Activated CD8-positive, alpha-beta memory T cell treated with anti-CD3 and anti-CD28 coated beads, Interleukin-2, amount 50 U/mL, for 48 hours (primary cell): ENCODE measurements around the gene CNIH3.
A peak's percentile ranks its signal among the peaks of the same experiment; 100 is the strongest.
"Not testable (repeated sequence)": the region's sequence is repeated elsewhere in the genome, so short reads cannot be mapped to it uniquely, and the experiment has no call there.

Source experiments
- DNase-seq: peaks from one replicate; pipeline ENCODE4 v3.0.0-alpha.2; 2020

CNIH3 gene

DNA sequence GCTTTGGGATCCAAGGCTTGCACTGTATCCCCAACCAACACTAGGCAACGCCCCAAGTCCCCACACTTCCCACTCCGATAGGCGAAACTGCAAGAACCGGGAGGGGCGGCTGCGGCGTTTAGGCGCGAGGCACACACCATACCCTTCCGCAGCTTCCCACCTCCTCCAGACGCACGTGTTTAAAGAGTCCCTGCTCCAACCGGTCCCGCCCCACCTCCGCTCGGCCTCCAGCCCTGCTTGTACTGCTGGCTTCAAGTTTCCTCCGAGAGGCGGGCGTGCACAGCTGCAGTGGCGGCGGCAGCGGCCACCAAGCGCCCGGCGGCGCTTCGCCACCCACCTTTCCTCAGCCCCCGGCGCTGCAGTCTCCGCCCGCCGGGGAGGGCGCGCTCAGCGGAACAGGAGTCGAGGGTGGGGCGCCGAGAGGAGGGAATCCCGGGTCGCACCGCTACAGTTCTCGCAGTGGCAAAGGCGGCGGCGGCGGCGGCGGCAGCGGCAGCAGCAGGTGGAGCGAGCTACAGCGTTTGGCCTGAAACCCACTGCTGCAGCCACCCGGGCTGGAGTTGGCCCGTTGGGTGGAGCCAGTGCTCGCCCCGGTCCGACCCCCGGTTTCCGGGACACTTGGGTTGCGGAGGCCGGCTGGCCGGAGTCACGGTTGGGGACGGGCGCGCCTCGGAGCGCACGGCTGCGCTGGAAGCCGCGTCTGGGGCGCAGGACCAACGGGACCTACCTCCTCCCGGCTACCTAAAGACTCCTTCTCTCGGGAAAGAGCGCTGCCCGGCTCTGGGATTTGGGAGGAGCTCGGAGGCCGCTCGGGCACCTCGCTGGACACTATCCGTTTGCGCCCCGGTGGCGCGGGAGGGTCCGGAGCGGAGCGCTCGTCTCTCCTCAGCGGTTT lies at the start of gene CNIH3:
TSS of gene CNIH3 (plus strand) at position 457 of the 895 bp plus-strand sequence. CDS start 858 bp downstream, outside the sequence.
- peak; percentile 70 for DNase-seq

DNA sequence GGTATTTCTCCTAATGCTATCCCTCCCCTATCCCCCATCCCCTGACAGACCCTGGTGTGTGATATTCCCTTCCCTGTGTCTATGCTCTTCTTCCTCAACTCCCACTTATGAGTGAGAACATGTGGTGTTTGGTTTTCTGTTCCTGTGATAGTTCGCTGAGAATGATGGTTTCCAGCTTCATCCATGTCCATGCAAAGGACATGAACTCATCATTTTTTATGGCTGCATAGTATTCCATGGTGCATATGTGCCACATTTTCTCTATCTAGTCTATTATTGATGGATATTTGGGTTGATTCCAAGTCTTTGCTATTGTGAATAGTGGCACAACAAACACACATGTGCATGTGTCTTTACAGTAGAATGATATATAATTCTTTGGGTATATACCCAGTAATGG lies 49.6 kb upstream of the CNIH3 start:
- not testable (repeated sequence) for DNase-seq

DNA sequence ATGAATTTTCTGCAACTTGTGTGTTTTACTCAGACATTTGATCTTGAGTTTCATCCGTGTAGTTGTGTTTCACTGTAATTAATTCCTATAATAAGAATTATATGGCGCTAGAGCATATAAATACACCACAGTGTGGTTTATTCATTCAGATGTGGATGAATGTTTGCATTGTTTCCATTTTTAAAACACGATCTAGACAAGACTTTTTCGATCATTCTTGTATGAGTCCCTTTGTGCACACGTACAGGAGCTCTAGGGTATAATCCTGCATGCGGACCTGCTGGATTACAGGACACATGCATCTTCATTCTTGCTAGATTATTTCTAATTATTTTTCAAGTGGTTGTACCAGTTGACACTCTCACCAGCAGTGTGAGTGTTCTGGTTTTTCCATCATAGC lies 46.8 kb upstream of the CNIH3 start:
- no peak for DNase-seq

DNA sequence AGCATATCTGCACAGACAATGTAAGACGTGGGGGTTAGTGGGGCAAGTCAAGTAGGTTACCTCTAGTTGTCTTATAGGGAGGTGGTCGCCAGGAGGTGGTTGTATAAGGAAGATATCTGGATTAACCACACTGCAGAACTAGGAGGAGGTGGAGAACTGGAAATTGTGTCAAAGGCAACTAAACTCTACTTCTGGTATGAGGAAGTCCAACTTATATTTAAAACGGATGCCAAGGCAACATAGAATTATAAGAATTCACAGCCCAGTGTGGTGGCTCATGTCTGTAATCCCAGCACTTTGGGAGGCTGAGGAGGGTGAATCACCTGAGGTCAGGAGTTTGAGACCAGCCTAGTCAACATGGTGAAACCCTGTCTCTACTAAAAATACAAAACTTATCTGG lies 44.1 kb upstream of the CNIH3 start:
- DNase-seq, result not testable (repeated sequence)

DNA sequence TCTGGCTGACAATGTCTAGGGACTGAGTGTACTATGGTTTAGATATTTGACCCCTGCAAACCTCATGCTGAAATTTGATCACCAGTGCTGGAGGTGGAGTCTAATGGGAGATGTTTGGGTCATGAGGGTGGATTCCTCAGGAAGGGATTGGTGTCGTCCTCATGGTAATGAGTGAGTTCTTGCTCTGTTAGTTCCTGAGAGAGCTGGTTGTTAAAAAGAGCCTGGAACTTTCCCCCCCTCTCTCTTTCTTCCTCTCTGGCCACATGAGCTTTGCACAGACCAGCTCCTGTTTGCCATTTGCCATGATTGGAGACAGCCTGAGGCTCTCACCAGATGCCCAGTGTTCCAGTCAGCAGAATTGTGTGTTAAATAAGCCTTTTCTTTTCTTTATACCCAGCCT lies 36.6 kb upstream of the CNIH3 start:
- DNase-seq, result no peak

DNA sequence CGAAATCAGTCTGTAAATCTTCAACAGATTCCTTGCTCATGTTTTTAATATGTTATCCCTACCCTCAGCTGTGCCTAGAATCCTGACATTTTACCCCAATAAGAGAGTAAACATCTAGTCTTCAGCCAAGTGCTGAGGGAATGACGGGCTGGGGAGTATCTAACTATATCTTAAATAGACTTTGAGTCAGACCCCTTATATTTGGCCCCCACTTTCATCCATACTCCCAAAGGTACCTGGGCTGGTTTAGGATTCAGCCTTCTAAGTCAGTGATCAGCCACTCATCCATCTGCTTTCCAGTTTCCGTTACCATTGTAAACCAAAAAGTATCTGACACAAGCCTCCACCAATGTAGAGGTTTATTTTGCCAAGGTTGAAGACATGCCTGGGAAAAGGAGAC lies 36.1 kb upstream of the CNIH3 start:
- DNase-seq, result no peak

DNA sequence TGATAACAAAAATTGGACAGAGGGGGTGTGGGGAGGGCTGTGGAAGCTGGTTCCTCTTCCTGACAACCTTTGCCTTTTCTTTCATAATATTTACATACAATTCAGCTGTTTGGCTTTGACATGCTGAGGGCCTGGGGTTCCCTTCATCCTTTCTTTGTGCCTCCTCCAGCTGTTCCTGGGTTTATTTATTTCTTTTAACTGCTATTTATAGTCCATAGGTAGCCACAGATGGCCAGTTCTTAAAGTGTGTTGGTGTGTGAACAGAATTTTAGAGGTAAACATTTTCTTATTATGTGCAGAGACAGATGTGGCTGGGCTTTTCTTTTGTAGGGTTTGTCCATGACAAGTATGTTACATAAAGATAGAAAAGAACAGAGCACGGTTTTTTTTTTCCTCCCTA lies 34.1 kb upstream of the CNIH3 start:
- no peak for DNase-seq

DNA sequence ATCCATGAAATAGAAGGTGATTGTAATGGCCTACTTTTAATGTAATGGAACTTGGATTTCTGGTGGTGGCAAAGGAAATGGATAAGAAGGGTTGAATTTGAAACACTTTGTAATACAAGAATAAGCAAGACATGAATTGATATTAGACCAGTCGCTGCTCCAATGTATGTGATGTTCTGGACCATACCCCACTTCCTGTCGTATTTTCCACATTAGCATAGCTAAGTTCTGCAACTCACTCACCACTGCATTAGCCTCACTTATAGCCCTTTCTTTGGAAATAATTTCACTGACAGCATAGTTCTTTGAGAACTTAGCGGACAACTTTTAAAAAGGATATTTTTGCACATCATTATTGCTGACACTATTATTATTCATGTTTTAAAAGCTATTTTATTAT lies 32.3 kb upstream of the CNIH3 start:
- DNase-seq, result no peak

DNA sequence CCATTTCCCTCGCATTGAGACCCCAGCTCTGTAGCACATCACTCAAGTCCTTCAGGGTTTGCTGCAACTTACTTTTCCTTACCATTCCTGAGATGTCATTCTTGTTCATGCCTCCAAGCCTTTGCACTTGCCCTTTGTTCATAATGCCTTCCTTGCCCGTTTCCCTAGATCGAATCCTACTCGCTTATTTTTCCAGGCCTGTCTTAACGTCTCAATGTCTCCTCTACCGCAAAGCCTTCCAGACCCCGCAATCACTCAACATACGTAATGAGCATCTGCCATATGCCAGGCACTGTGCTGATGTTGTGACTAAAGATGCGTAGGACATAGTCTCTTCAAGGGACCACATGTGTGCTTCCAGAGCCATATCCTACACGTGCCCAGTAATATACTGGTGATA lies 31.1 kb upstream of the CNIH3 start:
- DNase-seq, result no peak

DNA sequence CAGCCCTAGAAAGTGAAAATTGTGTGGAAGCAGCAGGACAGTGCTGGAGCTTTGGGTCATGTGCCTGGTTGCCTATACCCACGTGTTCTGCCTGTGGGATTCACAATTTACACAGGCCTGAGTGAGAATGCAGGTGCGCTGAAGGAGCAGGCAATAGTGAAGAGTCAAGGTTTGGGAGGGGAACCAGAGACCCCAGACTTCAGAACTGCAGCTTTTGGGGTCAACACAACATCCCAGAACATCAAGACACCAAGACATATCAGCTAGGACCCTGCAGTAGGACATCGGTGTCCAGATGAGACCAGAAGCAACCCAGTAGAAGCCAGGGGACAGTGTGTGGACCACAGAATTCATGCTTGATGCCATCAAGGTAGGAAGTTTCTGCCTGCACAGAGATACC lies 29.1 kb upstream of the CNIH3 start:
- no peak for DNase-seq

DNA sequence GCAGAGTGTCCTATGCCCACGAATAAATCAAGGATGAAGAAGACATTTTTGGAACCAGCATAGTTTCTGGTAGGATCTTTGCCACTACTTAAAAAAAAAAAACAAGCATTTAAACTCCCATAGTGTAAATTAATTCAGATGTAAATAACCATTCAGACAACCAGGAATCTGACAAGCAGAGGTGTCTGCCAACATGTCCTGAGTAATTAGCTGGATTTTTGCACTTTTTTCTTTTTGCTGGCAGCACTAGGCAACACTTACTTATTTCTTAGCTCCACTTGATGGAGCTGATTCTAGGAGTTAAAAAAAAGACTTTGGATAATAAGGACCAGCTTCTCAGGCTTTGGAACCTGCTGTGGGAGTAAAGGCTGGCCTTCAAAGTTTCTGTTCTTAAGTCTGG lies 27.6 kb upstream of the CNIH3 start:
- no peak for DNase-seq

DNA sequence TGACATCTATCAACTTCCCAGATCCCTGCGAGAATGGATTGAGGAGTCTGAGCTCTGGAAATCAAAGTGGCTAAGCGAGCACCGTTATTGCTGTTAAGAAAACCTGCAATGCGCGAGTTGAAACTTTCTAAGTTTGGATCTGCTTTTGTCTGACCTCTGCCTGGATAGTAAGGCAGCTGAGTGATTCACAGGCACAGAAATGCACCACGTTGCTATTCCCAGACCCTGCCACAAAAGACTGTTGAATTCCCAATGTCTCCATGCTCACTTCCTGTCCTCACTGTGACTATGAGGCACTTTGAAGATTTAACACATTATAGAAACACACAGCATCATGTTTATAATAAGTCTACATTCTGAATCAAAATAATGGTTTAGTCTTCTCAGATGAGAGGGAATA lies 27.1 kb upstream of the CNIH3 start:
- no peak for DNase-seq

DNA sequence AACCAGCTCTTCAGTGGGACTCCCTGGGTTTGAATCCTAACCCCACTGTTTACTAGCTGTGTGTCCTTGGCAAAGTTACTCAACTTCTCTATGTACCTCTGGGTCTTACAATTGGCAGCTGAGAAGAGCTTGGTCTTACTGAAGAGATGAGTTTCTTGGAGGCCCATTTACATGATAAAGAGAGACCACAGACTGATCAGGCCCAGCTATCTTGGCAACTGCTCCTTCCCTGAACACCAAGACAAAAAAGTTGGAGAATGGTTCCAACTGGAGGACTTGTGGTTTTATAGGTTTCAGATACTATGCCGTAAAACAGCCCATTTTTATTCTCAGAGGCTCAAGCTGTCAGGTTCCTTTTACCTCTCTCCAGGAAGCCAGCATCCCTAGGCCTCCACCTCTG lies 24.8 kb upstream of the CNIH3 start:
- no peak for DNase-seq

DNA sequence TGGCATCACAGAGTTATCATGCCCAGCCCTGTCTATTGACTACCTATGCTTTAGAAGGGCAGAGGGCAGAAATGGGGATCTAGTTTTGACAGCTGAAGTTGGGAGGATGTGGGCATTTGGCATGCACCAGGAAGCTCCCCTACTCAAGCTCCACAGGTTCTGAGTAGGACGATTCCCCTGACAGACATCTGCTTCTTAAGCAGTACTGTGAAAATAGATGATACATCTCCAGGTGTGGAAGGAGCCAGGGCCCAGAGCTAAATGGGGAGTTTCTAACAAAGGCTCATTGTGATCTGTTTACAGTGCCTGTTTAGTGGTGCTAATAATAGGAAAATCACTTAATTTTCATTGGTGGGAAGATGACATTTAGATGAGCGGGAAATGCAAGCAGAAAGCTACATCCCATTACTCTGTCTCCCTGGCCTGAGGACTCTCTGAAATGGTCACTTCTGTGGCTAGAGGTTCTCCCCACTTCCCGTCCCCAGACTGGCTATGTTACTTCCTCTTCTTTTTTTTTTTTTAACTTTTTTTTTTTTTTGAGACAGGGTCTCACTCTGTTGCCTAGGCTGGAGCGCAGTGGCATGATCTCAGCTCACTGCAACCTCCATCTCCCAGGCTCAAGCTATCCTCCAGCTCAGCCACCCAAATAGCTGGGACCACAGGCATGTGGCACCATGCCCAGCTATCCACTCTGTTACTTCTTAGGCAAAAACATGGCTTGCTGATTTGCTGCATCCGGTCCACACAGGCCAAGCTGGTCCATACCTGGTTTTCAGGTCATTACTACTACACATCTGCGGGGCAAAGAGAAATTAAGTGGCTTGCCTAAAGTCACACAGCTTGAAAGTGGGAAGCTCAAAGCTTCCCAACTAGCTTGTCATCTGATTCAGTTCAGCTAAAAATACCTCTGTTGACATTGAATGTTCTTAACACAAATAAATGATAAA lies 23.2 kb upstream of the CNIH3 start:
- no peak for DNase-seq

DNA sequence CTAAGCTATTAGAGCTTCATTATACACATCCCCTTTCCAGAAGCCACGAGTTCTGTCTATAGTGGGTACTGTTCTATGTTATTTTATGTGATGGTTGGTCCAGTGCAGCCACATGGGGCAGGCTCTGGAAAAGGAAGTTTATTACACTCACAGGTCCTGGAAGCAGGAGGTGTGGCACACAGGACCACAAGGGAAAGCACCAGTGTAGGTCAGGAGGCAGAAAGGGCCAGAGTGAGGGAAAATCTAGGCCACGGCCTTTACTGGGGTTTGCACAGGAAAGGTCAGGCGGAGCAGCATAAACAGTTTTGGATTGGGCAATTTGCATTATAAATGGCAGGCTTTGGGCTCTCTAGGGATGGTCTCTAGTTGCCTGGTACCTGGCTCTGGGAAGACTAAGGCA lies 21.8 kb upstream of the CNIH3 start:
- DNase-seq, result no peak

DNA sequence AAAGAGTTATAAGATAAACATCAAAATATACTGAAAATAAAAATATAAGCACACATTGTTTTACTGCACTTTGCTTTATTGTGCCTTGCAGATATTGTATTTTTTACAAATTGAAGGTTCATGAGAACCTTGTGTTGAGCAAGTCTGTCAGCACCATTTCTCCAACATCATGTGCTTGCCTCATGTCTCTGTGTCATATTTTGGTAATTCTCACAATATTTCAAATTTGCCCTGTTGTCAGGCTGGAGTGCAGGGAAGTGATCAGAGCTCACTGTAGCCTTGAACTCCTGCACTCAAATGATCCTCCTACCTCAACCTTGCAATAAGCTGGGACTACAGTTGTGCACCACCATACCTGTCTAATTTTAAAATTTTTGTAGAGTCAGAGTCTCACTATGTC lies 21.3 kb upstream of the CNIH3 start:
- no peak for DNase-seq

DNA sequence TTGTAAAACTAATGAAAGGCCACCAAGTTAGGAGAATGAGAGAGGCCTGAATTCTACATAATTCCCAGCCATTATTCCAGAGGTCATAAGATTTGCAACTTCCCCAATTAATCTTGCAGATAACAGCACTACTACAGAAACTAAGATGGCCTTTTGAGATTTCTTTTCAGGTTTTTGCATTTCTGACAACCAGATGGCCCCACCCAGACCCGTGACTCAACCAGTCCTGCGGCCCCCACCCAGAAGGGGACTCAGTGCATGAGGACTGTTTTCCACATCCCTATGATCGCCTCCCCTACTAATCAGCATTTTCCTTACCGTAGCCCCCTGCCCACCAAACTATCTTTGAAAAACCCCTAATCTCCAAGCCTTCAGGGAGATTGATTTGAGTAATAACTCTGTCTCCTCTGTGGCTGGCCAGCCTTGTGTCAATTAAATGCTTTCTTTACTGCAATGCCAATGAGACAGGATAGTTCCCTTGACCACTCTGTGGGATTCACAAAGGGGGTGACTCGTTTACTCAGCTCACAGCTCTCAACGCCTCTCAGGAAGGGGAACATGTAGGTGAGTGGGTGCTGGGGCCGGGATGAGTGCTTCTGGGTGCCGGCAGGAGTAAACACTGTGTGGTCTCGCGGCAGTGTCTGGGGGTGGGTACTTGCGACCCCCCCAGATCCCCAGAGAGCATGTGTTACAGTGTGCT lies 10.5 kb upstream of the CNIH3 start:
- no peak for DNase-seq

DNA sequence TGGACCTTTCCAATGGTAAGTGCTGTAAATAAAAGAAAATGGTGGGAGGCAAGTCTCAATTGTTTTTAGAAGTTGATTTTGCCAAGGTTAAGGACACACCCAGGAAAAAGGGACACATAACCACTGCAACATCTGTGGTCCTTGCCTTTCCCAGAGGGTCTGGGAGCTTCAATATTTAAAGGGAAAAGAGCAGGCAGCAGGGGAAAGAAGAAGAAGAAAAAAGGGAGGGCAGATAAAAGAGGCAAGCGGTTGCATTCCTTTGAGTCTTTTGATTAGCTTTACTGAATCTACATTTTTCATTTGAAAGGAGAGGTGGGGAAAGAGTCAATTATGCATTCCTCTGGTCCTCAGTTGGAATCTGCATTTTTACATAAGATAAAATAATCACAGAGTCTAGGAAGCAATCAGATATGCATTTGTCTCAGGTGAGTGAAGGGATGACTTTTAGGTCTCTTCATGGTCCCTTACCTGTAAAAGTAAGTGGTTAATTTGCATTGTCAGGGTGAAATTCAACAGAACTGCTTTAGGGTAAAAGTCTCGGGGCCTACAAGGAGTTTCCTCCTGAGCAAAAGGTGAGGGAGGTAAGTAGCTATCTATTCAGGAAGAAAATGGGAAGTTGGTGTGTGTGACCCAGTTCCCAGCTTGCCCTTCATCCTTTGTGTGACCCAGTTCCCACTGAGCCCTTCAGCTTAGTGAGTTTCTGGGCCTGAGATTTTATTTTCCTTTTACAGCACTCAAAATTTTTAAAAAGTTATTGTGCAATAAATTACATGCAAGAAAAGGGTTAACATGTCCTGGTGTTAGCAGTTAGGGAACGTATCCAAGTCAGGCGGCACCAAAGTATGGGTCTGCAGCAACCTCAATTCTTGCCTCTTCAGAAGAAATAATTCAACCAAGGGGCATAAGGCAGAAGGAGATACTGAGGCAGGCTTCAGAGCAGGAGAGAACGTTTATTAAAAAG lies 8.6 kb upstream of the CNIH3 start:
- DNase-seq, result no peak

DNA sequence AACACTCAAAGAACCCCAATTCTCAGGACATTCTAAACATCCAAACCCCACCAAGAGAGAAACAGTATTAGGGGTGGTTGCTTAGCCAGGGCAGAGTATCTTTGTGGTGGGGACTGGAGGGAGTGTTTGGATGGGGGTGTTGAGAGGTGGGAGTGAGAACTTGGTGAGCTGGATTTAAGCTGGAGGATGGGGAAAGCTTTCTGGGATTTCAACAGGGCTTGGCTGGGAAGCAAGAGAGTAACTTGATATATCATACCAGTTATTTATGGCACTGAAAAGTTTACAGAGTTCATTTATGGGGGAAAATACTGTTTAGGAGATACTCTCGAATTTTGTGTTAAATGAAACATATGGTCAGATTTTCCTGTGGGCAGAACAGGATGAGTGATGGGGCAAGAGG lies 6.8 kb upstream of the CNIH3 start:
- no peak for DNase-seq

DNA sequence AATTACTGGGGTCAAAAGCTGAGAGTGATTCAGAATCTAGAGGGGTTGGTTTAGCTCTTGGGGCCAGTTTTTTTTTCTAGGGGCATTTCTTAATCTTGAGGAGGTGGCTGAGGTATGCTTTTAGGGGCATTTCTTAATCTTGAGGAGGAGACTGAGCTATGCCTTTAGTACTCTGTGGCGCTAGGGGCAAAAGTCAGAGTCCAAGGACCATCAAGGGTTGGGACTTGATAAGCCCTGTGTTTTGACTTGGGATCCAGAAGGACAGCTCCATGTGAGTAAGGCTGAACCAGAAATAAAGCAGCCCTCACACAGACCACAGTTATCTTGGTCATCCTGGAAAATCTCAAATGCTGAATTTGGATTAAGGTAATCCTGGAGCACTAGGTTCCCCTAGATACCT lies 3.9 kb upstream of the CNIH3 start:
- DNase-seq, result no peak

DNA sequence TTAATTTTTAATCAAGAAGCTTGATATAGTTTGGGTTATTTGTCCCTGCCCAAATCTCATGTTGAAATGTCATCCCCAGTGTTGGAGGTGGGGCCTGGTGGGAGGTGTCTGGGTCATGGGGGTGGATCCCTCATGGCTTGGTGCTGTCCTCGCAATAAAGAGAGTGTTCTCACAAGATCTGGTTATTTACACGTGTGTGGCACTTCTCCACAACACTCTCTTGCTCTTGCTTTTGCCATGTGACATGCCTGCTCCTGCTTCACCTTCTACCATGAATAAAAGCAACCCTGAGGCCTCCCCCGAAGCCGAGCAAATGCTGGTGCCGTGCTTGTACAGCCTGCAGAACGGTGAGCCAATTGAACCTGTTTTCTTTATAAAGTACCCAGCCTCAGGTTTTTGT lies 2.6 kb upstream of the CNIH3 start:
- no peak for DNase-seq
